ENCODE results near the gene SOX21. TPM values are rescaled to one million over a fixed set of nuclear protein-coding genes. Genes with fewer than 3 reads are reported as not detected.

The SOX21 gene
- total and polyA plus RNA-seq, 2 of the 8 experiments (the other 6 are each of a cell fraction or from before 2014, with no cell fraction given) = 3.9 TPM

- no peak for TF ChIP-seq EP300 (IDR thresholded peaks at IDR 0.05; ENCODE audit: borderline replicate concordance in 1 of 2, low read depth in 2 of 2, low read length in 2 of 2)
- no peak for TF ChIP-seq SIN3A (conservative IDR thresholded peaks at IDR 0.05 in 1 of 2, IDR thresholded peaks at IDR 0.05 in 1 of 2; ENCODE audit: low read depth in 1 of 2, low read length in 2 of 2)
- peak; percentile 94 for TF ChIP-seq E2F6 (IDR thresholded peaks at IDR 0.05)
- TF ChIP-seq HDAC2 (IDR thresholded peaks at IDR 0.05; ENCODE audit: borderline replicate concordance in 1 of 2, low read depth in 2 of 2, low read length in 2 of 2) = peak in 1 of 2 experiments; percentile 87; a peak in 1 of 4 replicates
- TF ChIP-seq JUND (IDR thresholded peaks at IDR 0.05; ENCODE audit: low read length) = no peak
- no peak for TF ChIP-seq HDAC6 (IDR thresholded peaks at IDR 0.05; ENCODE audit: low read depth, low read length)
- no peak for TF ChIP-seq CTBP2 (IDR thresholded peaks at IDR 0.05; ENCODE audit: borderline replicate concordance, insufficient read depth, insufficient read length, low read length)
- peak; percentile 36 for TF ChIP-seq TAF7 (optimal IDR thresholded peaks at IDR 0.05; ENCODE audit: borderline replicate concordance, low read depth, low read length)
Observed at GRCh38 chr13:94705081-94706030, 7.0 kb downstream of the SOX21 start (continued).
